B cell (primary cell): ENCODE data around the gene SGIP1. TPM values are rescaled to one million over a fixed set of nuclear protein-coding genes. Genes with fewer than 3 reads are reported as not detected.
"Not testable (repeated sequence)": the region's sequence is repeated elsewhere in the genome, so short reads cannot be mapped to it uniquely, and the experiment has no call there.

ENCODE experiments used
- ATAC-seq: fragments of 200-7000 bp; cut with Tn5 transposase; one replicate; pipeline ENCODE4 v1.10.0; 2021; ENCODE audit warnings: low read depth, mild to moderate bottlenecking, moderate number of reproducible peaks, moderate library complexity
- CTCF ChIA-PET: fragments of 350-600 bp; sonication (Branson Sonifier 250); formaldehyde crosslinking; loops from one replicate; lab custom pipeline; 2021; ENCODE audit warnings: antibody characterized with exemption, inconsistent platforms; lab: Charles Lee
- POLR2A ChIA-PET: fragments of 350-600 bp; sonication (Branson Sonifier 250); formaldehyde crosslinking; loops from one replicate; lab custom pipeline; 2021; ENCODE audit warnings: antibody characterized with exemption; lab: Charles Lee
- DNase-seq: peaks from one replicate; pipeline ENCODE4 v3.0.0; 2013
- H2AFZ ChIP-seq: 2 replicates; pipeline ENCODE4 v1.6.1; 2012; ENCODE audit warnings: mild to moderate bottlenecking, low read depth, low read length; ENCODE audit not compliant: insufficient read depth, poor library complexity, severe bottlenecking
- H3K27ac ChIP-seq, 2 donors: 1 replicate in 1 of 2; 2 replicates in 1 of 2; pipeline ENCODE4 v1.5.1; 2012 to 2013; ENCODE audit warnings: low read length in 2 of 2, mild to moderate bottlenecking in 2 of 2, moderate library complexity in 1 of 2
- H3K27me3 ChIP-seq, 4 experiments: fragments of 200-600 bp in 1 of 4; sonication (generic) in 1 of 4; replicated peaks in 1 of 4; 1 replicate in 2 of 4; 2 replicates in 2 of 4; pipeline versions ENCODE4 v1.6.1 to v1.7.0; 2013 to 2016; ENCODE audit warnings: low read length in 3 of 4, mild to moderate bottlenecking in 2 of 4, mixed read lengths in 1 of 4, moderate library complexity in 1 of 4; ENCODE audit not compliant: insufficient read depth in 4 of 4, control insufficient read depth in 3 of 4; ENCODE audit errors: control extremely low read depth in 1 of 4
- H3K36me3 ChIP-seq, 2 experiments: replicated peaks in 1 of 2; 1 replicate in 1 of 2; 2 replicates in 1 of 2; pipeline versions ENCODE4 v1.6.1 to v1.7.1; 2013; ENCODE audit warnings: low read length in 1 of 2; ENCODE audit not compliant: insufficient read depth in 2 of 2, control insufficient read depth in 1 of 2; ENCODE audit errors: control extremely low read depth in 1 of 2, extremely low read depth in 1 of 2
- H3K4me1 ChIP-seq, 2 donors: fragments of 200-600 bp in 1 of 2; sonication (generic) in 1 of 2; 1 replicate in 1 of 2; 2 replicates in 1 of 2; pipeline versions ENCODE4 v1.5.1 to v1.6.1; 2013 to 2017; ENCODE audit warnings: low read length in 2 of 2; ENCODE audit not compliant: control insufficient read depth in 2 of 2, insufficient read depth in 2 of 2
- H3K4me2 ChIP-seq: replicated peaks from 2 replicates; pipeline ENCODE3; 2012; ENCODE audit warnings: mild to moderate bottlenecking, low read depth, low read length; ENCODE audit not compliant: poor library complexity, severe bottlenecking
- H3K4me3 ChIP-seq, 5 experiments: fragments of 200-600 bp in 1 of 5; sonication (generic) in 1 of 5; 1 replicate in 3 of 5; 2 replicates in 2 of 5; pipeline versions ENCODE4 v1.5.1 to v1.7.0; 2011 to 2016; ENCODE audit warnings: low read length in 4 of 5, mild to moderate bottlenecking in 4 of 5, low read depth in 2 of 5, control low read depth in 1 of 5, moderate library complexity in 1 of 5; ENCODE audit not compliant: insufficient read depth in 1 of 5; ENCODE audit errors: control extremely low read depth in 1 of 5, extremely low read depth in 1 of 5
- H3K79me2 ChIP-seq: fragments of 200-600 bp; sonication (generic); one replicate; pipeline ENCODE4 v1.6.0; 2016; ENCODE audit warnings: low read length; ENCODE audit not compliant: control insufficient read depth, insufficient read depth
- H3K9ac ChIP-seq: fragments of 200-600 bp; sonication (generic); 2 replicates; pipeline ENCODE4 v1.6.1; 2017; ENCODE audit warnings: mild to moderate bottlenecking, low read length, moderate library complexity
- H3K9me3 ChIP-seq, 3 donors: one replicate each; pipeline versions ENCODE4 v1.6.1 to v1.7.1; 2013; ENCODE audit warnings: low read length in 2 of 3; ENCODE audit not compliant: control insufficient read depth in 2 of 3, insufficient read depth in 1 of 3; ENCODE audit errors: control extremely low read depth in 1 of 3
- H4K20me1 ChIP-seq: 2 replicates; pipeline ENCODE4 v1.6.0; 2012; ENCODE audit warnings: mild to moderate bottlenecking, low read length; ENCODE audit not compliant: insufficient read depth, control insufficient read depth, poor library complexity, severe bottlenecking
- H3K27ac Mint-ChIP-seq: one replicate; pipeline ENCODE4 v1.8.0; 2021; ENCODE audit warnings: mixed read lengths
- H3K27me3 Mint-ChIP-seq: one replicate; pipeline ENCODE4 v1.8.0; 2021; ENCODE audit warnings: mixed read lengths
- H3K4me1 Mint-ChIP-seq: one replicate; pipeline ENCODE4 v1.8.0; 2021; ENCODE audit warnings: mixed read lengths
- H3K4me3 Mint-ChIP-seq: one replicate; pipeline ENCODE4 v1.8.0; 2021; ENCODE audit warnings: mixed read lengths
- H3K9me3 Mint-ChIP-seq: one replicate; pipeline ENCODE4 v1.8.0; 2022; ENCODE audit warnings: mixed read lengths; ENCODE audit not compliant: insufficient read depth
- EZH2 ChIP-seq: IDR thresholded peaks from 2 replicates; pipeline ENCODE4 v1.6.1; 2012; ENCODE audit warnings: borderline replicate concordance, low read depth, mild to moderate bottlenecking, moderate library complexity, low read length; ENCODE audit not compliant: insufficient read depth, poor library complexity, severe bottlenecking
- WGBS: methylation state at CpG from one replicate; pipeline ENCODE4 v1.1.5; 2013; ENCODE audit warnings: missing lambda C conversion rate; ENCODE audit not compliant: insufficient coverage; 5-methylcytosine and 5-hydroxymethylcytosine counted together
- intact Hi-C: fragments of 100-400 bp; cut with micrococcal nuclease; formaldehyde crosslinking; loops from one replicate; pipeline ENCODE4 v1.10.0; 2022
- polyA plus RNA-seq: library from polyadenylated mRNA; depleted of rRNA; stranded (reverse); fragments of >200 nt; gene quantifications from 2 replicates; pipeline ENCODE4 v1.2.3, GENCODE V29; 2012
- total RNA-seq, 2 donors: library from RNA; stranded (reverse); fragments of 120-200 nt in 1 of 2; gene quantifications; 1 replicate in 1 of 2; 2 replicates in 1 of 2; pipeline versions ENCODE4 v1.2.3 to v1.2.4, GENCODE V29; 2013 to 2022
- TF ChIP-seq, protein P1 (sequence below): fragments of 200-600 bp; IDR thresholded peaks from one replicate; pipeline ENCODE4 v1.8.0; 2022; ENCODE audit warnings: antibody characterized with exemption, mild to moderate bottlenecking

Gene SGIP1
- total and polyA plus RNA-seq, 2 donors (not counting 1 experiment from before 2014, with no cell fraction given), result not detected

- H3K9me3 Mint-ChIP-seq, result peaks cover 2% of the 10 kb centered on the region
- no peak overlapping the region for H3K27ac Mint-ChIP-seq
- H3K4me3 Mint-ChIP-seq, result no peak overlapping the region
- peaks cover 12% of the 10 kb centered on the region for H3K4me1 Mint-ChIP-seq
- TF ChIP-seq EZH2, result no peak
- TF ChIP-seq, protein P1, sequence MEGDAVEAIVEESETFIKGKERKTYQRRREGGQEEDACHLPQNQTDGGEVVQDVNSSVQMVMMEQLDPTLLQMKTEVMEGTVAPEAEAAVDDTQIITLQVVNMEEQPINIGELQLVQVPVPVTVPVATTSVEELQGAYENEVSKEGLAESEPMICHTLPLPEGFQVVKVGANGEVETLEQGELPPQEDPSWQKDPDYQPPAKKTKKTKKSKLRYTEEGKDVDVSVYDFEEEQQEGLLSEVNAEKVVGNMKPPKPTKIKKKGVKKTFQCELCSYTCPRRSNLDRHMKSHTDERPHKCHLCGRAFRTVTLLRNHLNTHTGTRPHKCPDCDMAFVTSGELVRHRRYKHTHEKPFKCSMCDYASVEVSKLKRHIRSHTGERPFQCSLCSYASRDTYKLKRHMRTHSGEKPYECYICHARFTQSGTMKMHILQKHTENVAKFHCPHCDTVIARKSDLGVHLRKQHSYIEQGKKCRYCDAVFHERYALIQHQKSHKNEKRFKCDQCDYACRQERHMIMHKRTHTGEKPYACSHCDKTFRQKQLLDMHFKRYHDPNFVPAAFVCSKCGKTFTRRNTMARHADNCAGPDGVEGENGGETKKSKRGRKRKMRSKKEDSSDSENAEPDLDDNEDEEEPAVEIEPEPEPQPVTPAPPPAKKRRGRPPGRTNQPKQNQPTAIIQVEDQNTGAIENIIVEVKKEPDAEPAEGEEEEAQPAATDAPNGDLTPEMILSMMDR, result no peak
- intact Hi-C loops, result loop anchor here (5.0 kb wide), 1 partner anchor 476 kb away; no protein-coding TSS in a partner anchor
- no peak overlapping the region for H2AFZ ChIP-seq
- no peaks in the 10 kb centered on the region for H3K27me3 ChIP-seq
- H3K4me3 ChIP-seq, result no peak overlapping the region
- no peak for ATAC-seq
- no peak overlapping the region for H3K27ac ChIP-seq
- H3K4me2 ChIP-seq, result no peak overlapping the region
- peaks cover 44% of the 10 kb centered on the region for H3K27me3 Mint-ChIP-seq
- WGBS, result no CpG with 5 or more reads among the region's 2 CpGs
- no peaks in the 10 kb centered on the region for H3K79me2 ChIP-seq
- H3K36me3 ChIP-seq, result no peaks in the 10 kb centered on the region
- H4K20me1 ChIP-seq, result no peaks in the 10 kb centered on the region
- DNase-seq, result no peak
- ChIA-PET POLR2A (no interaction called here), CTCF (interaction anchor here (1.1 kb wide), 1 partner anchor 11 kb away, joined by 3 read pairs; no protein-coding TSS in a partner anchor)
- H3K9me3 ChIP-seq, result no peaks in the 10 kb centered on the region
- peaks cover 0 to 5% of the 10 kb centered on the region in 2 donors for H3K4me1 ChIP-seq
- H3K9ac ChIP-seq, result no peak overlapping the region
These were observed 194.1 kb downstream of the SGIP1 start for GRCh38 chr1:66728021-66728420.

- peak overlapping the region; percentile 38 for H2AFZ ChIP-seq
- H3K27ac ChIP-seq, H3K9me3 ChIP-seq, H3K4me1 ChIP-seq, DNase-seq, H3K27me3 ChIP-seq, H3K4me3 Mint-ChIP-seq, H4K20me1 ChIP-seq, ATAC-seq, H3K36me3 ChIP-seq, H3K4me2 ChIP-seq, H3K4me3 ChIP-seq, H3K9me3 Mint-ChIP-seq, H3K9ac ChIP-seq, H3K27ac Mint-ChIP-seq, POLR2A ChIA-PET, H3K79me2 ChIP-seq: not testable (repeated sequence)
- CTCF ChIA-PET, result interaction anchor here (1.1 kb wide), 1 partner anchor 769 kb away, joined by 3 read pairs; no protein-coding TSS in a partner anchor
- Mint-ChIP-seq H3K4me1 (peaks cover 12% of the 10 kb centered on the region), H3K27me3 (peaks cover 43% of the 10 kb centered on the region)
- intact Hi-C loops, result loop anchor here (5.0 kb wide), 1 partner anchor 476 kb away; no protein-coding TSS in a partner anchor
These were observed 194.8 kb downstream of the SGIP1 start for GRCh38 chr1:66728716-66729115.
